PFSK-1 (cell line): Measurements from ENCODE around the gene KLHL5.

Experiments
- FOXP2 ChIP-seq: optimal IDR thresholded peaks from 2 replicates; pipeline ENCODE3; 2011; ENCODE audit warnings: borderline replicate concordance, control low read depth, inconsistent platforms; ENCODE audit not compliant: insufficient read depth; ENCODE audit errors: extremely low read length, extremely low read depth
- POLR2AphosphoS5 ChIP-seq: IDR thresholded peaks from 2 replicates; pipeline ENCODE4 v1.6.1; 2012; ENCODE audit warnings: low read depth, mild to moderate bottlenecking, control low read depth, low read length, moderate library complexity
- REST ChIP-seq, 2 experiments: IDR thresholded peaks; 2 replicates each; pipeline versions ENCODE4 v1.6.1 to v1.8.0; 2011 to 2012; ENCODE audit warnings: low read depth in 2 of 2, low read length in 2 of 2, control low read depth in 1 of 2, inconsistent platforms in 1 of 2, mild to moderate bottlenecking in 1 of 2, moderate library complexity in 1 of 2; ENCODE audit not compliant: insufficient read depth in 1 of 2
- SIN3A ChIP-seq: IDR thresholded peaks from 2 replicates; pipeline ENCODE4 v1.6.1; 2012; ENCODE audit warnings: mild to moderate bottlenecking, low read length, moderate library complexity, borderline replicate concordance; ENCODE audit not compliant: insufficient read depth
- TAF1 ChIP-seq: IDR thresholded peaks from 2 replicates; pipeline ENCODE4 v1.6.1; 2012; ENCODE audit warnings: low read length, control low read depth, borderline replicate concordance; ENCODE audit not compliant: insufficient read depth

The KLHL5 gene

GRCh38 chr4:39046249-39046648 lies 15.8 kb upstream of the KLHL5 start:
- TF ChIP-seq SIN3A (no peak), REST (IDR thresholded peaks at IDR 0.05; ENCODE audit: insufficient read depth in 1 of 2, low read depth in 2 of 2, low read length in 2 of 2) (no peak), FOXP2 (no peak), POLR2AphosphoS5 (no peak), TAF1 (no peak)

- no peak for TF ChIP-seq SIN3A
- no peak for TF ChIP-seq TAF1
- TF ChIP-seq FOXP2 = no peak
- TF ChIP-seq REST (IDR thresholded peaks at IDR 0.05; ENCODE audit: insufficient read depth in 1 of 2, low read depth in 2 of 2, low read length in 2 of 2) = no peak
- TF ChIP-seq POLR2AphosphoS5 = no peak
Measured at GRCh38 chr4:39047681-39048080, 14.4 kb upstream of the KLHL5 start.

GRCh38 chr4:39048311-39048710 lies 13.7 kb upstream of the KLHL5 start:
- no peak for TF ChIP-seq FOXP2
- no peak for TF ChIP-seq SIN3A
- no peak for TF ChIP-seq TAF1
- no peak for TF ChIP-seq POLR2AphosphoS5
- no peak for TF ChIP-seq REST (IDR thresholded peaks at IDR 0.05; ENCODE audit: insufficient read depth in 1 of 2, low read depth in 2 of 2, low read length in 2 of 2)

- TF ChIP-seq SIN3A = no peak
- TF ChIP-seq TAF1 = no peak
Measured at GRCh38 chr4:39050590-39050989, 11.4 kb upstream of the KLHL5 start.

GRCh38 chr4:39051492-39051891 lies 10.5 kb upstream of the KLHL5 start:
- TF ChIP-seq POLR2AphosphoS5 (no peak), TAF1 (no peak), FOXP2 (no peak), REST (IDR thresholded peaks at IDR 0.05; ENCODE audit: insufficient read depth in 1 of 2, low read depth in 2 of 2, low read length in 2 of 2) (no peak), SIN3A (no peak)

- no peak for TF ChIP-seq SIN3A
- no peak for TF ChIP-seq FOXP2
- no peak for TF ChIP-seq REST (IDR thresholded peaks at IDR 0.05; ENCODE audit: insufficient read depth in 1 of 2, low read depth in 2 of 2, low read length in 2 of 2)
- no peak for TF ChIP-seq TAF1
Measured at GRCh38 chr4:39053983-39054382, 8.0 kb upstream of the KLHL5 start.
